Retina (tissue), 1 donor: ENCODE measurements around the gene IQSEC1.

Experiments used
- DNase-seq: peaks from one replicate; pipeline ENCODE4 v3.0.0-alpha.2; 2016

The IQSEC1 gene

DNA sequence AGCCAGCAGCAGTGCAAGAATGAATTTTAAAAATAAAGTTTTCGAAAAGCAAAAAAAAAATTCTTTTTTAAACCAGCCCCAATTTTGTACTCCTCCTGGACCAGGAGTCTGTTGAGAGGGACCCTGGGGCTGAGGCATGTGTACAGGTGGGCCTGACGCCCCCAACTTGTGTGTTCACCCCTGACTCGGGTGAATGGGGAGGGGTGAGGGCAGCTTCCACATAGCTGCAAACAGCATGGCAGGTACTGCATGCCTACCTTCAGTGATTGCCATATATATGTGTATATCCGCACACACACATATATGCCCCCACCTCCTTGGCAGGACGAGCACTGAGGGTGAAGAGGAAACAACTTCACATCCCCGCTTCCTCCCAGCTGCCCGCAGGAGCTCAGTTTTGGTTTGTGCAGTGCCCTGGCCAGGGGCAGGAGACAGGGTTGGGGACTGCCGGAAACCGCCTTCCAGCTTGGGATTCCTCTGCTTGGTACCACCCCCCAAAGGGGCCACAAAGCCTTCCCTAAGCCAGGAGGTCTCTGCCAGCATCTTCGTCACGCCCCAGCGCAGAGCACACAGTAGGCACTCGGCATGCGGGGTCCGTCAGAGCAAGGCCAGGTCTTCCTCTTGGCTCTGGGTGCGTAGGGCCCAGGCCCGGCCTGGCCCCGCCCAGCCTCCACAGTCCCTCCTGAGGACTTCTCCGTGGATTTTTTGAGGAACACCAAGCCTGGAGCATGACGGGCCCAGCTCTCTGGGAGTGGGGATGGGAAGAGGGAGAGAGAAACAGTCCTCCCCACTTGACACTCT is 170.0 kb downstream of the IQSEC1 start:
- no peak for DNase-seq

DNA sequence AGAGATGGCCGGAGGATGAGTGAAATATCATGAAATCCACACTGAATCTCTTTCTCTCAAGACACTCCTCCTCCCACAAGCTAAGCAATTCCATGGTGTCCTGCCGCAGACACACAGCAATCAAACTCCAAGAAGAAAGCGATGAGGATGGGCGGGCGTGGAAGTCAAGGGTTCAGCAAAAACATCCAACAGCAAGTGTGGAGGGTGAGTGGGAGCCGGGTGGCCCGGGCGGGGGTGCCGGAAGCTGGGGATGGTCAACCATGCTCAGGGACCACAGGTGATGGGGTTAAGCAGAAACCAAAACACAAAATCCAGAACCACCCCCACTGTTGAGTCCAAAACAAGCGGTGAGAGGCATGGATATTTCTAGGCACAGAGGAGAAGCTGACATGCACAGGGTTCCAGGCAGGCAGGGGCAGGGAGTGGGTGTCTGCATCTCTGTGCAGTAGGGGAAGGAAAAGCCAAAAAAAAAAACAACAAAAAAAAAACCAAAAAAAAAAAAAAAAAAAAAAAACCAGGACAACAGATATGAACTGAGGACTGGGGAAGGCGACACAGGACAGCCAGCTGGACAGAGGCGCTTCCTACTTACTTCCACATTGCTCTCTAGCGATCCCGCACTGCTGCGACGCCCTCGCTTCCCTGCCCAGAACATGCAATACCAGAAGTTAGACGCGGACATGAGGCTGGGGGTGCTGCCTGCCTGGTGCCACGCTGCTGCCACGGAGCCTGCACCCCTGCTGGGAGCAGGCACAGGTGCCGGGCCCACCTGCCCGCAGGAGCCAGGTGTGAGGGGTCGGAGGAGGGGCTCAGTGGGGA is 170.8 kb downstream of the IQSEC1 start:
- no peak for DNase-seq

- DNase-seq: no peak
Measured at GRCh38 chr3:12901623-12902045, 171.6 kb downstream of the IQSEC1 start.

- DNase-seq: no peak
Measured at GRCh38 chr3:12900885-12901411, 172.3 kb downstream of the IQSEC1 start.

DNA sequence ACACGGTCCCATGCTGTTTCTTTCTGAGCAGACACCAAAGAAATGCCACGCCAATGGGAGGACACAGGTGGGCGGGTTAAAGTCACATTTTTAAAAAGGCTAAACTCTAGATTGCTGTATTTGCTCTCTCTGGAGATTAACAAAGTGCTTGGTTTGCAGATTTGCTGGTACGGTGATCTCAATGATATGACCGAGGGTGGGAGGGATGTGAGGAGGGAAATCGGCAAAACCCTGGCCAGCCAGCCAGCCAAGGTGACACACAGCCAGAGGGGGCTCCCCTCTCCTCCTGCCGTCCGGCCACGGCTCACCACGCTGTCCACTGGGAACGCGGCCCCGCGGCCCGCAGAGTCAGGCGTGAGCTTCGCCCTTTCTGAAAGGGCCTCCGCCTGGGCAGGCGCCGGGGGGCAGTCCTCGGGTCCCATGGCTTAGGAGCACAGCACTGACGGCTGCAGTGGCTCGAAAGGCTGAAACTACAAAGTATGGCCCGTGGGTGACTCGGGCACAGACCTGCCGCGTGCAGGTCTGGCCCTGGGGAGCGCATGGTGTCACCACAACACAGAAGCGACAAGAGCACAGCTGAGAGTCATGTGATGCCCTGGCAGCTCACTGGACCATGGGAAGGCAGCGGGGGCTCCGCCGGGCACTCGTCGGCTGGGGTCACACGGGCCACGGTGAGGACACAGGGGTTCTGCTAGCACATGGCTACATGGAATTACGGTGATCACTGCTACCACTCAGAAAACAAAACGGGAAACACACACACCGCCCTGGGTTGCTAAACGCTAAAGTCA is 174.1 kb downstream of the IQSEC1 start:
- no peak for DNase-seq

DNA sequence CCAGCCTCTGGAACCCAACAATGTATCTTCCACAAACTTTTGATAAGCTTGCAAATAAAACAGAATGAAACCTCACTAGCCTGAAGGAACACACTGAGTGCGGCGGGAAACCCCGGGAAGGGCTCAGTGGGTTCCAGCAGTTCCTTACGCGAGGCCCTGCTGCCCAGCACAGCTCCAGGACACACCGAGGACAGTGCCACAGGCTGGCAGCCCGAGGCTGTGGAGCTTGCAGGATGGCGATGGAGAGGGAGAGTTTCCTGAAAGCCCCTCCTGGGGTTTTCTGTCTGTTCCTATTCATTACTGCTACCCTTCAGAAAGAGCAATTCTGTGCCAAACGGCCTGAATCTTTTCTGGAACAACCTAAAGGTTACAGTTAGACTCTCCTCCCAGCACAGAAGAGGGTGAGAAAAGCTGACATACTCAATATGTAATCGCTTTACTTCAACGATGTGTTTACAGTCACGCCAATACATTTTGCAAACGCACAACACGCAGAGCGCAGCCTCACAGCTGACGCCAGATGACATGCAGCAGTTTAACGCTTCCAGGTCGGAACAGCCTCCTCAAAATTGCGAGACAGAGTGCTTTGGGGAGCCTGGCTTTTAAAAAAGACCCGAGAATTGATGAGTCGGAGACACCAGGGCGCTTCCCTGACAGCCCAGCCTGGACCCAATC is 174.8 kb downstream of the IQSEC1 start:
- DNase-seq: no peak

- DNase-seq: no peak
Measured at GRCh38 chr3:12897381-12898289, 175.6 kb downstream of the IQSEC1 start.

DNA sequence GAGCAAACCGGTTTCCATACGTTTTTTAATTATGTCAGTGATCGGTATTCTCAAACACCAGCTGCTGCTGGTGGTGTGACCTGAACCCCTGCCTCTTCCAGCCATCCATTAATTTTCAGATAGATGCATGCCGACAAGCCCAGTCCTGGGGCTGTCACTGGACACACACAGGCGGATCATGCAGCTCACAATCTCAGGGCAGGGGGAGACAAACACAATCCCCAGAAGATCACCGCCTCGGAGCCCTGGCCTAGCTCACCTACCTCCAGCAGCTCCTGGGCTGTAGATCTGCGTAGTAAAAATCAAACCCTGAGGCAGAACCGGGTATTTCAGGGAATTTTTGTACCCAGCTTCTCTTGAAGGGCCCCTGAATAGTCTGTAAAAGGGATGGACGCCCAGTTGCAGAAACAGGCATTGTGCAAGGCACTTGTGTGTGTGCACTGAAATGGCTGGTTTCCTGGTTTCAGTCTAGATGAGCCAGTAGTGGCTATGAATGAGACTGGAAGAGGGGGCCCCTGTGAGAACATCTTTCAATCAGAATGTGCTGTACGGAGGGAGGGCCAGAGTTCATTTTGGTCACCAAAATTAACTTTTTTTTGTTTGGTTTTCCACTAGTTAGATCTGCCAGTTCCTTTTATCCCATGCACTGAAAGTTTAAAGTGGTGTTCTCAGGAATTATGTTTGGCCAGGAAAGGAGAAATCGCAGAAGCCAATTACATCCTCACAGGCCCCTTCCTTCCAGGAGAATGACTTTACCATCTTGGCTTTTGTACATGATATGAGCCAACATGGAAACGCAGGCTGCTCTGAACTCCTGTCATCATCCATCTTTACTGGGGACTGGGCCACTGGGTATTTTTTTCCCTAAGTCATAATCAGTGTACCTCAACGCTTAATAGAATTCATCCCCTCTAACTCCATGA is 176.9 kb downstream of the IQSEC1 start:
- no peak for DNase-seq

DNA sequence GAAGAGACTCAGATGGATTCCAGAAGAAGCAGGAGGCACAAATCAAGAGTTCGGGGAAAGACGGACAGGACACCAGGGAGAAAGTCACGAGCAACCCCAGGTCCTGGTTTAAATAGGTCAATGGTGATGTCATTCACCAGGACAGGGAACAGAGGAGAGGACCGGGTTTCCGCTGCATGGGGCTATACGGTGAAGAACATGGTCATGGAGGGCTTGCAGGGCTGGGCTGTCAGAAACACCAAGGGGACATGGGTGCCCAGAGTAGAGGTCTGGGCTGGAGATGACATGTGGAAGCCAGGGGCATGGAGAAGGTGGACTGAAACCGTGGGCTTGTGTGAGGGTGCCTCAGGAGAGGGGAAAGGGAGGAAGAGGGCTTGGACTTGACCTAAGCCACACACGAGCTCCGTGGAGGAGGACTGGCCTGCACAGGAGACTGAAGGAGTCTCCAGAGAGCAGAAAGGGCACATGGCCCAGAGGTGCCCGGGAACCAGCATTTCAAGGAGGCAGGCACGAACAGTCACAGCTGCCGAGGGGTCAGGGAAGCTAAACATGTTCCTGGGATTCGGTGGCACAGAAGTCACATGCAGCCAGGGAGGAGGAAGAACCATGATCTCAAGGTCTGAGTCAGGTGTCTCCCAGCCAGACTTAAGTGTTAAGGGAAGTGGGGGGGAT is 177.7 kb downstream of the IQSEC1 start:
- DNase-seq: no peak

DNA sequence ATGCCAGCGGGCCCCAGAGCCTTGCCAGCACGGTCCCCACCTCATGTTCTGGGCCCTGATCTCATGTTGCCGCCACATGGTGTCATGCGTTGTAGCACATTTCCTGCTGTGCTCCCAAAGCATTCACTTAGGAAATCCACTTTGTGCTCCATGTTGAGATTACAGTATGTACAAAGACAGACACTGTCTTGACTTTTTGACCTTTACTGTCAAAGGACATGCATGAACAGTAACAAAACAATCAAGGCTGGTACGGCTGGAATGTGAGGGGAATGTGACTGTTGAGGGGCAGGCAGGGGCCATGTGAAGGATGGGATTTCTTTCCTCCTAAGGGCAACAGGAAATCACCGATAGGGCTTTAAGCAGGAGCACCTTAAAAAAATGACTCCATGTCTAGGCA is 178.6 kb downstream of the IQSEC1 start:
- DNase-seq: no peak

GRCh38 chr3:12893852-12894251 is 179.4 kb downstream of the IQSEC1 start:
- DNase-seq: no peak

- no peak for DNase-seq
Measured at GRCh38 chr3:12893247-12893646, 180.0 kb downstream of the IQSEC1 start.

- DNase-seq: no peak
Measured at GRCh38 chr3:12892840-12893189, 180.4 kb downstream of the IQSEC1 start.

DNA sequence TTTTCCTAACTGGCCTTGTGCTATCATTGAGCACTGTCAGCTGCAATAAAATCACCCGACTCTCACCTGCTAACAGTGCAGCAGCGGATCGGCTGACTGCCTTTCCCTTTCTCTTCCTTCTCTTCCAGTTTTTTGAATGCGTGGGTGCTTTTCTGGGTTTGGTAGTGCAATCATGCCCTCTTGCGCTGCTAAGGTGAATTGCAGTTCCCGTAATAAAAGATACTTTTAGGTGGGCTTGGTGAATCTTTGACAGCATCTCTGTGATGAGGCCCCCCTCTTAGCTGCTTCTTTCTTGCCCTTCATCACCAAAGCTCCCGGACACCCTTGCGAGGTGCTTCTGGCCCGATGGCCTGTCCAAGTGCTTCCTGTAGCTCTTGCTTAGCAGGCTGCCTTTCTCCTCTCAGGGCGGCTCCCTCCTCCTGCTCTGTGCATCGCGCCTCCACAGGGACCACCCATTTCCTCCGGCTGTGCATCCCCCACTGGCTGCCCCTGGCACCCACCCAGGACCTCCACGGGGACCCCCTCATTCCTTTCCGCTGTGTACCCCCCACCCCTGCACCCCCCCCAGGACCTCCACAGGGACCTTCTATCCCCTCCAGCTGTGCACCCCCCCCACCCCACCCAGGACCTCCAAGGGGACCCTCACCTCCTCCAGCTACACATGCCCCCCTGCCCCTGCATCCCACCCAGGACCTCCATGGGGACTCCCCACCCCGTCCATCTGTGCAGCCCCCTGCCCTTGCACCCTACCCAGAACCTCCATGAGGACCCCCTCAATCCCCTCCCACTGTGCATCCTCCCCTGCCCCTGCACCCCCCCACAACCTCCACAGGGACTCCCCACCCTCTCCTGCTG is 181.0 kb downstream of the IQSEC1 start:
- DNase-seq: peak; percentile 89

- no peak for DNase-seq
Measured at GRCh38 chr3:12891391-12891984, 181.7 kb downstream of the IQSEC1 start.

DNA sequence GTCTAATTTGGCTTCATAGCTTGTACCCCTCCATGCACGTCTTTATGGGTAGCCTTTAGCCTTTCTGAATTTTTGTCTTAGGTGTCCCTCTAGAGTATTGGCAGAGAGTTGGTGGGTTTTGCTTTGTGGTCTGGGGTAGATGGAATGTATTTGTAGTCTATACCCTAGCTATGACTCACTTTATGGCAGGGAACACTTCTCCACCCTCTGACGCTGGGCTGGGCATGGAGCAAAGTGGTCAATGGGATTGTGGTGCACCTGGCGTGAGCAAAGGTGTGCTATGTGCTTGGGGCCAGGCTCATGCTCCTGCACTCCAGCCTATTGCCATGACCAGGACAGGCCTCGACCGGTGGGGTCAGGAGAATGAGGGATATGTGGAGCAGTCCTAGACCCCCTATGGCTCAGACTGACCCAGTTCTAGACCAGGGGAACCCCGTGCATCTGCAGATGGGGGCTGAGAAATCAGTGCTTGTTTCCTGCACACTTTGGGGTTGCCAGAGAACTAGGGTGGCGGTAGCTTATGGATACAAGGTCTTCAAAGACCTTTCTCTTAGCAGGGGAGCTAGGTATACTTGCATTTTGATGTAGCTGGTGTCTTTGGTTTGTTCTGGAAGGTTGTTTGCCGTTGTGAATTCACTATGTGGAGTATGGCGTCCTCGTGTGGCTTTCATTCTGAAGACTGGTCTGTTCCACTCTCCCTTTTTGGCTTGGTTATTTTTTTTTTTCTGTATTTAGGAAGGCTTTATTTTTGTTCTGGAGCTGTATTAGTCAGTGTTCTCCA is 182.4 kb downstream of the IQSEC1 start:
- DNase-seq: no peak

- no peak for DNase-seq
Measured at GRCh38 chr3:12886736-12887135, 186.5 kb downstream of the IQSEC1 start.
